Dermis microvascular lymphatic vessel endothelial cell (primary cell): ENCODE data around the gene TRIM43. TPM values are rescaled to one million over a fixed set of nuclear protein-coding genes. Genes with fewer than 3 reads are reported as not detected.
"Not testable (repeated sequence)": the region's sequence is repeated elsewhere in the genome, so short reads cannot be mapped to it uniquely, and the experiment has no call there.

Source experiments
- DNase-seq, 2 donors: peaks; one replicate each; pipeline versions ENCODE4 v3.0.0 to v3.0.0-alpha.2; 2010; ENCODE audit warnings: low read depth in 2 of 2
- total RNA-seq: library from RNA; depleted of rRNA; stranded (reverse); fragments of >200 nt; gene quantifications from 2 replicates; pipeline ENCODE4 v1.2.1, GENCODE V29; 2014

TRIM43 gene
- total RNA-seq, result not detected in 2 replicates

GRCh38 chr2:95591701-95592100 lies at the start of gene TRIM43:
Gene TRIM43, plus strand, starts transcription at chr2:95592001. Its CDS starts 2,023 bp downstream, at chr2:95594024.
- DNase-seq, result not testable (repeated sequence)

GRCh38 chr2:95551055-95551568 lies 40.7 kb upstream of the TRIM43 start:
- no peak for DNase-seq

GRCh38 chr2:95552911-95553310 lies 38.9 kb upstream of the TRIM43 start:
- no peak for DNase-seq

GRCh38 chr2:95569170-95569569 lies 22.6 kb upstream of the TRIM43 start:
- DNase-seq, result no peak

GRCh38 chr2:95573866-95574265 lies 17.9 kb upstream of the TRIM43 start:
- no peak for DNase-seq

GRCh38 chr2:95574506-95574905 lies 17.3 kb upstream of the TRIM43 start:
- DNase-seq, result no peak

GRCh38 chr2:95575857-95576256 lies 15.9 kb upstream of the TRIM43 start:
- DNase-seq, result no peak

- no peak for DNase-seq
Observed at GRCh38 chr2:95578539-95578938, 13.3 kb upstream of the TRIM43 start.

GRCh38 chr2:95583545-95583944 lies 8.3 kb upstream of the TRIM43 start:
- not testable (repeated sequence) for DNase-seq

- not testable (repeated sequence) for DNase-seq
Observed at GRCh38 chr2:95584321-95584720, 7.5 kb upstream of the TRIM43 start.

GRCh38 chr2:95589777-95590536 lies 1.8 kb upstream of the TRIM43 start:
- not testable (repeated sequence) for DNase-seq

- DNase-seq, result not testable (repeated sequence)
Observed at GRCh38 chr2:95592973-95593372, 1.2 kb downstream of the TRIM43 start.

- not testable (repeated sequence) for DNase-seq
Observed at GRCh38 chr2:95595012-95595411, 3.2 kb downstream of the TRIM43 start.

GRCh38 chr2:95601301-95601700 lies 9.5 kb downstream of the TRIM43 start:
- not testable (repeated sequence) for DNase-seq

GRCh38 chr2:95602146-95602545 lies 10.3 kb downstream of the TRIM43 start:
- not testable (repeated sequence) for DNase-seq

- not testable (repeated sequence) for DNase-seq
Observed at GRCh38 chr2:95608356-95608755, 16.6 kb downstream of the TRIM43 start.

- DNase-seq, result not testable (repeated sequence)
Observed at GRCh38 chr2:95609764-95610163, 18.0 kb downstream of the TRIM43 start.

- not testable (repeated sequence) for DNase-seq
Observed at GRCh38 chr2:95613048-95613447, 21.2 kb downstream of the TRIM43 start.

- not testable (repeated sequence) for DNase-seq
Observed at GRCh38 chr2:95622728-95623127, 30.9 kb downstream of the TRIM43 start.

GRCh38 chr2:95630987-95631386 lies 39.2 kb downstream of the TRIM43 start:
- DNase-seq, result not testable (repeated sequence)

GRCh38 chr2:95633626-95634259 lies 41.9 kb downstream of the TRIM43 start:
- DNase-seq, result not testable (repeated sequence)

- not testable (repeated sequence) for DNase-seq
Observed at GRCh38 chr2:95640515-95641288, 48.9 kb downstream of the TRIM43 start.
